NCI-H446 (cell line): Measurements from ENCODE around the gene AJAP1.

Experiments
- DNase-seq, 2 experiments: peaks; one replicate each; lab custom pipeline; 2025; lab: John Stamatoyannopoulos, UW

The AJAP1 gene

GRCh38 chr1:4631321-4631720 lies 23.1 kb upstream of the AJAP1 start:
- no peak for DNase-seq

- no peak for DNase-seq
Measured at GRCh38 chr1:4633346-4633745, 21.1 kb upstream of the AJAP1 start.

GRCh38 chr1:4634156-4634792 lies 20.1 kb upstream of the AJAP1 start:
- DNase-seq, result no peak

- no peak for DNase-seq
Measured at GRCh38 chr1:4634793-4635406, 19.5 kb upstream of the AJAP1 start.

- DNase-seq, result no peak
Measured at GRCh38 chr1:4636186-4636585, 18.2 kb upstream of the AJAP1 start.

- DNase-seq, result no peak
Measured at GRCh38 chr1:4636644-4637380, 17.6 kb upstream of the AJAP1 start.

GRCh38 chr1:4637616-4638344 lies 16.6 kb upstream of the AJAP1 start:
- DNase-seq, result no peak

- no peak for DNase-seq
Measured at GRCh38 chr1:4638345-4638729, 16.1 kb upstream of the AJAP1 start.

- DNase-seq, result no peak
Measured at GRCh38 chr1:4640931-4641330, 13.5 kb upstream of the AJAP1 start.

- DNase-seq, result no peak
Measured at GRCh38 chr1:4647391-4647790, 7.0 kb upstream of the AJAP1 start.

- DNase-seq, result no peak
Measured at GRCh38 chr1:4648657-4649056, 5.8 kb upstream of the AJAP1 start.

GRCh38 chr1:4650481-4650880 lies 3.9 kb upstream of the AJAP1 start:
- DNase-seq, result no peak

- DNase-seq, result no peak
Measured at GRCh38 chr1:4650981-4651380, 3.4 kb upstream of the AJAP1 start.

- DNase-seq, result peak; percentile 15 to 59
Measured at GRCh38 chr1:4652631-4653327, 1.6 kb upstream of the AJAP1 start.

GRCh38 chr1:4653328-4653660 lies 1.1 kb upstream of the AJAP1 start:
- DNase-seq, result no peak

- DNase-seq, result no peak
Measured at GRCh38 chr1:4654764-4655673, 610 bp downstream of the AJAP1 start.

- DNase-seq, result no peak
Measured at GRCh38 chr1:4655674-4656532, 1.5 kb downstream of the AJAP1 start.

- no peak for DNase-seq
Measured at GRCh38 chr1:4656533-4657140, 2.2 kb downstream of the AJAP1 start.

GRCh38 chr1:4657244-4657789 lies 2.9 kb downstream of the AJAP1 start:
- no peak for DNase-seq
